Globus pallidus (tissue), 1 donor: ENCODE results near the gene PLD5.

Source experiments
- DNase-seq: peaks from one replicate; pipeline ENCODE4 v3.0.0-alpha.2; 2015; ENCODE audit warnings: low spot score

Gene PLD5

GRCh38 chr1:242056988-242057744 is 467.3 kb downstream of the PLD5 start:
- DNase-seq = no peak

GRCh38 chr1:242055749-242056320 is 468.7 kb downstream of the PLD5 start:
- DNase-seq = no peak

- no peak for DNase-seq
Measured at GRCh38 chr1:242043165-242043564, 481.3 kb downstream of the PLD5 start.

- DNase-seq = no peak
Measured at GRCh38 chr1:242034392-242034791, 490.1 kb downstream of the PLD5 start.

GRCh38 chr1:242033447-242033846 is 491.1 kb downstream of the PLD5 start:
- DNase-seq = no peak
